ENCODE data around the gene DERL2. TPM values are rescaled to one million over a fixed set of nuclear protein-coding genes. Genes with fewer than 3 reads are reported as not detected.

Gene DERL2
- total and polyA plus RNA-seq, 9 of the 15 experiments (the other 6 are each of a cell fraction or from before 2014, with no cell fraction given): 11.5 to 105 (median 30.7) TPM

DNA sequence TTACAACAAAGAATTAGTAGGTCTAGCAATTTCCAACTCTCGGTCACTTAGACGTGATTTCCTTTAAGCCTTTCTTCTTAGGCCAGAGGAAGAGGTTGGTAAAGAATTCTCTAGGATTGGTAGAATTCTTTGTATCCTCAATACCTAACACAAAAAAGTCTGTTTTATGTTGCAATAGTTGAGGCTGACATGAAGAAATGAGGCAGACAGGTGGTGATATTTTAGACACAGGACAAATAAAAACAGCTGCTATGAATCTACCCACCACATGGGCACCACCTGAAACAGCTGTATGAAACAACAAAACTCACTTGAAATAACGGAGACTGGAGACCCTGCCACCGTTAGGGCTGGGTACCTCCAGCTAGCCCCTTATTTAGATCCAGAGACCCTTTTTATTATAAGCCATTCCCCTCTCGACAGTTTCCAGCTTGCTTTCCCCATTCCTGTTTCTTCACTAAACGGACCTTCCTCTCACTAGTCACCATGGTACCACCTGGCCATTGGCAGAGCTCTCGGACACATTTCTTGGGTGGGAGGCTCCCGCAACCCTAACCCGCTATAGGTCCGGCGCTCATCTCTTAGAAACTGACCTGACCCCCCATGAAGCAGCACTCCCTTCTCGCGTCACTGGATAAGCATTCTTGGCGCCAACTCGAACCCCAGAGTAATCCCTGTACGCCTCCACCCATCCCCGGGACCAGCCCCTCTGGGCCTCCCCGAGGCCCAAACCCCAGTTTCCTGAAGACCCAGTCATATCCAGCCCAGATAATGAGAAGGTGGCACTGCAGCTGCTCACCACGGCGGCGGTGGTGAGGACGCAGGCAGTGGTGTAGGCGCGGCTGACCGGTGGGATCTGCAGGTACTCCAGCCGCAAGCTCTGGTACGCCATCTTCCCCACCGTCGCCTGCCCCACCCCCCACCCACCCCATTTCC is at the start of gene DERL2 (continued):
- TF ChIP-seq ATF1 (CRISPR knock-in tag; IDR thresholded peaks at IDR 0.05) (no peak), ATF1 (tag; IDR thresholded peaks at IDR 0.05) (no peak), POLR2B (IDR thresholded peaks at IDR 0.05; ENCODE audit: low read depth, partially characterized antibody) (peak; percentile 24), NFRKB (IDR thresholded peaks at IDR 0.05; ENCODE audit: low read depth) (0 out of 2 replicates have a peak, but pooled peaks have one; percentile 13), CEBPG (CRISPR knock-in tag; IDR thresholded peaks at IDR 0.05) (no peak), CEBPG (tag; conservative IDR thresholded peaks at IDR 0.05 in 1 of 2, IDR thresholded peaks at IDR 0.05 in 1 of 2) (peak in 1 of 2 experiments; percentile 28; a peak in 1 of 4 replicates), U2AF1 (optimal IDR thresholded peaks at IDR 0.05; ENCODE audit: low read depth, low read length) (no peak), KLF6 (CRISPR knock-in tag; IDR thresholded peaks at IDR 0.05; ENCODE audit: borderline replicate concordance) (no peak), RBM25 (IDR thresholded peaks at IDR 0.05; ENCODE audit: low read depth, low read length, severe bottlenecking) (no peak), PHTF2 (CRISPR knock-in tag; IDR thresholded peaks at IDR 0.05) (no peak), HDAC1 (IDR thresholded peaks at IDR 0.05) (peak in 1 of 2 experiments; percentile 56; a peak in 1 of 4 replicates), POLR3G (IDR thresholded peaks at IDR 0.05; ENCODE audit: extremely low read depth, insufficient read length, insufficient replicate concordance) (no peak), EGR1 (conservative IDR thresholded peaks at IDR 0.05) (0 out of 2 replicates have a peak, but pooled peaks have one; percentile 20), SAP30 (IDR thresholded peaks at IDR 0.05; ENCODE audit: borderline replicate concordance, insufficient read depth, low read depth, low read length, poor library complexity, severe bottlenecking) (peak; percentile 38), C11orf30 (IDR thresholded peaks at IDR 0.05; ENCODE audit: low read depth) (peak; percentile 61; the same call in 1 of the 2 replicates), PHF20 (IDR thresholded peaks at IDR 0.05; ENCODE audit: partially characterized antibody) (peak; percentile 75), ZNF134 (CRISPR knock-in tag; conservative IDR thresholded peaks at IDR 0.05) (no peak), TAF9B (IDR thresholded peaks at IDR 0.05; ENCODE audit: partially characterized antibody) (peak; percentile 41), ESRRB (CRISPR knock-in tag; IDR thresholded peaks at IDR 0.05; ENCODE audit: borderline replicate concordance) (no peak), CEBPB (tag; IDR thresholded peaks at IDR 0.05) (peak; percentile 59), GATAD2B (IDR thresholded peaks at IDR 0.05; ENCODE audit: borderline replicate concordance) (no peak), ZNF695 (CRISPR knock-in tag; IDR thresholded peaks at IDR 0.05) (no peak)
- TF ChIP-seq, protein P1, sequence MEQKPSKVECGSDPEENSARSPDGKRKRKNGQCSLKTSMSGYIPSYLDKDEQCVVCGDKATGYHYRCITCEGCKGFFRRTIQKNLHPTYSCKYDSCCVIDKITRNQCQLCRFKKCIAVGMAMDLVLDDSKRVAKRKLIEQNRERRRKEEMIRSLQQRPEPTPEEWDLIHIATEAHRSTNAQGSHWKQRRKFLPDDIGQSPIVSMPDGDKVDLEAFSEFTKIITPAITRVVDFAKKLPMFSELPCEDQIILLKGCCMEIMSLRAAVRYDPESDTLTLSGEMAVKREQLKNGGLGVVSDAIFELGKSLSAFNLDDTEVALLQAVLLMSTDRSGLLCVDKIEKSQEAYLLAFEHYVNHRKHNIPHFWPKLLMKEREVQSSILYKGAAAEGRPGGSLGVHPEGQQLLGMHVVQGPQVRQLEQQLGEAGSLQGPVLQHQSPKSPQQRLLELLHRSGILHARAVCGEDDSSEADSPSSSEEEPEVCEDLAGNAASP (IDR thresholded peaks at IDR 0.05): no peak
- TF ChIP-seq, protein P2, sequence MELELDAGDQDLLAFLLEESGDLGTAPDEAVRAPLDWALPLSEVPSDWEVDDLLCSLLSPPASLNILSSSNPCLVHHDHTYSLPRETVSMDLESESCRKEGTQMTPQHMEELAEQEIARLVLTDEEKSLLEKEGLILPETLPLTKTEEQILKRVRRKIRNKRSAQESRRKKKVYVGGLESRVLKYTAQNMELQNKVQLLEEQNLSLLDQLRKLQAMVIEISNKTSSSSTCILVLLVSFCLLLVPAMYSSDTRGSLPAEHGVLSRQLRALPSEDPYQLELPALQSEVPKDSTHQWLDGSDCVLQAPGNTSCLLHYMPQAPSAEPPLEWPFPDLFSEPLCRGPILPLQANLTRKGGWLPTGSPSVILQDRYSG (tag; conservative IDR thresholded peaks at IDR 0.05; ENCODE audit: low read depth): no peak
- TF ChIP-seq, protein P3, sequence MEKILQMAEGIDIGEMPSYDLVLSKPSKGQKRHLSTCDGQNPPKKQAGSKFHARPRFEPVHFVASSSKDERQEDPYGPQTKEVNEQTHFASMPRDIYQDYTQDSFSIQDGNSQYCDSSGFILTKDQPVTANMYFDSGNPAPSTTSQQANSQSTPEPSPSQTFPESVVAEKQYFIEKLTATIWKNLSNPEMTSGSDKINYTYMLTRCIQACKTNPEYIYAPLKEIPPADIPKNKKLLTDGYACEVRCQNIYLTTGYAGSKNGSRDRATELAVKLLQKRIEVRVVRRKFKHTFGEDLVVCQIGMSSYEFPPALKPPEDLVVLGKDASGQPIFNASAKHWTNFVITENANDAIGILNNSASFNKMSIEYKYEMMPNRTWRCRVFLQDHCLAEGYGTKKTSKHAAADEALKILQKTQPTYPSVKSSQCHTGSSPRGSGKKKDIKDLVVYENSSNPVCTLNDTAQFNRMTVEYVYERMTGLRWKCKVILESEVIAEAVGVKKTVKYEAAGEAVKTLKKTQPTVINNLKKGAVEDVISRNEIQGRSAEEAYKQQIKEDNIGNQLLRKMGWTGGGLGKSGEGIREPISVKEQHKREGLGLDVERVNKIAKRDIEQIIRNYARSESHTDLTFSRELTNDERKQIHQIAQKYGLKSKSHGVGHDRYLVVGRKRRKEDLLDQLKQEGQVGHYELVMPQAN (IDR thresholded peaks at IDR 0.05; ENCODE audit: borderline replicate concordance): peak; percentile 77; the same call in 1 of the 2 replicates
